Body of pancreas (tissue), 4 donors: ENCODE measurements around the gene TBC1D7. TPM values are rescaled to one million over a fixed set of nuclear protein-coding genes. Genes with fewer than 3 reads are reported as not detected.

ENCODE experiments used
- ATAC-seq: fragments of 150-250 bp; one replicate; pipeline ENCODE4 v1.9.1; 2016
- DNase-seq, 4 donors: peaks; one replicate each; pipeline ENCODE4 v3.0.0-alpha.2; 2019
- H3K27ac ChIP-seq, 4 donors: fragments of 200-600 bp; sonication (generic); 1 replicate in 3 of 4; 2 replicates in 1 of 4; pipeline versions ENCODE4 v1.5.1 to v1.6.1; 2016 to 2019; ENCODE audit warnings: mild to moderate bottlenecking in 1 of 4, mixed read lengths in 1 of 4, moderate library complexity in 1 of 4
- H3K27me3 ChIP-seq, 2 donors: fragments of 200-600 bp; sonication (generic); one replicate each; pipeline ENCODE4 v1.6.0; 2016; ENCODE audit warnings: mild to moderate bottlenecking in 1 of 2
- H3K36me3 ChIP-seq, 2 donors: fragments of 200-600 bp; sonication (generic); replicated peaks in 1 of 2; 2 replicates each; pipeline ENCODE4 v1.5.1; 2016; ENCODE audit warnings: low read depth in 2 of 2; ENCODE audit not compliant: insufficient read depth in 1 of 2
- H3K4me1 ChIP-seq: fragments of 200-600 bp; sonication (generic); one replicate; pipeline ENCODE4 v1.6.0; 2016
- H3K4me3 ChIP-seq, 2 donors: fragments of 200-600 bp; sonication (generic); 1 replicate in 1 of 2; 2 replicates in 1 of 2; pipeline ENCODE4 v1.5.1; 2016 to 2019
- H3K9me3 ChIP-seq, 3 donors: fragments of 200-600 bp; sonication (generic); 1 replicate in 2 of 3; 2 replicates in 1 of 3; pipeline ENCODE4 v1.5.1; 2016
- POLR2A ChIP-seq, 3 donors: fragments of 450-650 bp; IDR thresholded peaks; one replicate each; pipeline ENCODE4 v1.6.1; 2016; ENCODE audit warnings: antibody characterized with exemption in 3 of 3, mild to moderate bottlenecking in 2 of 3
- WGBS, 2 donors: methylation state at CpG; one replicate each; pipeline ENCODE4 v1.1.5; 2017; 5-methylcytosine and 5-hydroxymethylcytosine counted together
- intact Hi-C: fragments of 100-400 bp; cut with DNase I; formaldehyde crosslinking; loops from one replicate; pipeline ENCODE4 v1.15.1; 2023
- total RNA-seq, 2 donors: library from RNA; depleted of rRNA; stranded (reverse); fragments of >200 nt; gene quantifications; one replicate each; pipeline ENCODE4 v1.1.0, GENCODE V29; 2016
- TF ChIP-seq, protein P1 (sequence below), 7 experiments: fragments of 450-650 bp in 4 of 7; fragments of 200-600 bp in 3 of 7; sonication (generic) in 3 of 7; IDR thresholded peaks; one replicate each; pipeline ENCODE4 v1.5.1; 2016 to 2019; ENCODE audit warnings: antibody characterized with exemption in 7 of 7

TBC1D7 gene
- total RNA-seq, 2 donors from 2014 or later = 12.5 to 15.2 TPM

DNA sequence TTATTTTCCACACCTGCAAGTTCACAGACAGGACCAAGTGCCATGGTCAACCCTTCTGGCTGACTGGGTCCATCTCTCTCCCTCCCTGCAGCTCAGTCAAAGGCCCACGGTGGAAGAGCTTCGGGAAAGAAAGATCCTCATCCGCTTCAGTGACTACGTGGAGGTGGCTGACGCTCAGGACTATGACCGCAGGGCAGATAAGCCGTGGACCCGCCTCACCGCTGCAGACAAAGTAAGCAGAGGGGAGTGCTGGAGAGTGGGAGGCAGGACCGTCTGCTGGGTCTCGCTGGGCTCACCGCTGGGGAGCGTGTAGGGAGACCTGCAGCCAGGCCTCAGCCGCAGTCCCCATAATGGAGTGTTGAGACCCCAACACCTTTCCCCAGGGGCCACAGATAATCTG is 45.0 kb downstream of the TBC1D7 start:
- ATAC-seq = no peak
- WGBS, 2 donors = 91 to 93% methylated on average over 11 to 14 of the region's 14 CpGs
- H3K36me3 ChIP-seq = no peaks in the 10 kb centered on the region

DNA sequence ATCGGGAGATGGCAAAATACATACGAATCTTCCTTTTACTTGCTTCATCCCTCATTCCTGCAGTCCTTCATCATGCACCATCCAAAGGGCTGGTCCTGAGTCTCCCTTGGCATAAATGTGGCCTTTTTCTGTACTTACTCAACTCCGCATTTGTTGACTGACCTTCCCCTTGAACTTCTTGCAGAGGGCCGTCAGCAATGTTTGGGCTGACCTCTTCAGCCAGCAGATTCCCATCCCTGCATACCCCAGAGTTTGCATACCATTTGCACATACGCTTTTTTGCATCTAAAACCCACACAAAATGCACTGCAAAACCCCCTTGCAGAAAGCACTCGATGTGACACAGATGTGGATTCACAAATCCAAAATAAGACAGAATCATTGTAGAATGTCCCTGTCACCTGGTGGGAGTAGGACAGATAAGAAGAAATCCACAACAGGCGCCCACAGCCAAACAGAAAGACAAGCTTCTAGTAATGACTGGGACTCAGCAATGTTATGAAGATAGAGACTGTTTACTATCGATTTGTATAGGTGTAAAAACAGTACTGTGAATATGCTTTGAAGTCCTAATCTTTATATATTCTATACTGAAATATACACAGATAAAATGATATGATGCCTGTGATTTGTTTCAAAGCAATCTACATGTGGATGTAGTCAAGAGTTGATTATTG is 45.8 kb downstream of the TBC1D7 start:
- Histone ChIP-seq H3K4me1 (no peaks in the 10 kb centered on the region), H3K27ac (no peak overlapping the region), H3K27me3 (no peaks in the 10 kb centered on the region), H3K4me3 (no peak overlapping the region), H3K9me3 (no peaks in the 10 kb centered on the region), H3K36me3 (no peaks in the 10 kb centered on the region)
- 84 to 87% methylated on average over 8 of the region's 8 CpGs for WGBS, 2 donors
- no peak for ATAC-seq
- no peak for DNase-seq
- no peak for TF ChIP-seq POLR2A (IDR thresholded peaks at IDR 0.05)
- TF ChIP-seq, protein P1, sequence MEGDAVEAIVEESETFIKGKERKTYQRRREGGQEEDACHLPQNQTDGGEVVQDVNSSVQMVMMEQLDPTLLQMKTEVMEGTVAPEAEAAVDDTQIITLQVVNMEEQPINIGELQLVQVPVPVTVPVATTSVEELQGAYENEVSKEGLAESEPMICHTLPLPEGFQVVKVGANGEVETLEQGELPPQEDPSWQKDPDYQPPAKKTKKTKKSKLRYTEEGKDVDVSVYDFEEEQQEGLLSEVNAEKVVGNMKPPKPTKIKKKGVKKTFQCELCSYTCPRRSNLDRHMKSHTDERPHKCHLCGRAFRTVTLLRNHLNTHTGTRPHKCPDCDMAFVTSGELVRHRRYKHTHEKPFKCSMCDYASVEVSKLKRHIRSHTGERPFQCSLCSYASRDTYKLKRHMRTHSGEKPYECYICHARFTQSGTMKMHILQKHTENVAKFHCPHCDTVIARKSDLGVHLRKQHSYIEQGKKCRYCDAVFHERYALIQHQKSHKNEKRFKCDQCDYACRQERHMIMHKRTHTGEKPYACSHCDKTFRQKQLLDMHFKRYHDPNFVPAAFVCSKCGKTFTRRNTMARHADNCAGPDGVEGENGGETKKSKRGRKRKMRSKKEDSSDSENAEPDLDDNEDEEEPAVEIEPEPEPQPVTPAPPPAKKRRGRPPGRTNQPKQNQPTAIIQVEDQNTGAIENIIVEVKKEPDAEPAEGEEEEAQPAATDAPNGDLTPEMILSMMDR (IDR thresholded peaks at IDR 0.05) = no peak
- intact Hi-C loops = no loop called here

More for the DNA sequence above, 45.0 kb downstream of the TBC1D7 start:
- no peak for TF ChIP-seq POLR2A (IDR thresholded peaks at IDR 0.05)
- TF ChIP-seq, protein P1 (IDR thresholded peaks at IDR 0.05) = no peak
- no peak overlapping the region for H3K4me3 ChIP-seq
- intact Hi-C loops = no loop called here
- H3K9me3 ChIP-seq = no peaks in the 10 kb centered on the region
- H3K27me3 ChIP-seq = no peaks in the 10 kb centered on the region
- no peak for DNase-seq
- H3K4me1 ChIP-seq = no peaks in the 10 kb centered on the region
- H3K27ac ChIP-seq = no peak overlapping the region

DNA sequence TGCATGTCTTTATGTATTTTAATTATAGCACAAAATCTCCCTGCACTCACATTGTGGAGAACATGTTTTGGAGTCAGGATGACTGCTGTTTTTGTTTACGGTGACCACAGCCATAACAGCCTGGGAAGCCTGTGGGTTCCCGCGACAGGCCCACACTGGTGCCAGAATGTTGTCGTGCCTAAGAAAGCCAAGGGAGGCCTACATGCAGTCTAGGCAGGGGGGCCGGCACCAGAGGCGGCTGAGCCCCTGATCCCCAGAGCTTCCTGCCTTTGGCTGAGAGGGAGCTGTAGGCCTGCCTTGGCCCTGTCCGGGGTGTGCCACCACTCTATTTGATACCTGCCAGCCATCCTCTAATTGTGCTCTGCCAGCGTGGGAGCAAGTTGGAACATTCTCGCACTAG is 46.7 kb downstream of the TBC1D7 start:
- Histone ChIP-seq H3K4me1 (no peaks in the 10 kb centered on the region), H3K36me3 (no peaks in the 10 kb centered on the region), H3K27me3 (no peaks in the 10 kb centered on the region), H3K9me3 (no peaks in the 10 kb centered on the region), H3K4me3 (no peak overlapping the region), H3K27ac (no peak overlapping the region)
- no peak for DNase-seq
- no peak for ATAC-seq
- intact Hi-C loops = no loop called here
- WGBS, 2 donors = 92 to 96% methylated on average over 8 to 9 of the region's 9 CpGs
- no peak for TF ChIP-seq POLR2A (IDR thresholded peaks at IDR 0.05)
- TF ChIP-seq, protein P1 (IDR thresholded peaks at IDR 0.05) = no peak

DNA sequence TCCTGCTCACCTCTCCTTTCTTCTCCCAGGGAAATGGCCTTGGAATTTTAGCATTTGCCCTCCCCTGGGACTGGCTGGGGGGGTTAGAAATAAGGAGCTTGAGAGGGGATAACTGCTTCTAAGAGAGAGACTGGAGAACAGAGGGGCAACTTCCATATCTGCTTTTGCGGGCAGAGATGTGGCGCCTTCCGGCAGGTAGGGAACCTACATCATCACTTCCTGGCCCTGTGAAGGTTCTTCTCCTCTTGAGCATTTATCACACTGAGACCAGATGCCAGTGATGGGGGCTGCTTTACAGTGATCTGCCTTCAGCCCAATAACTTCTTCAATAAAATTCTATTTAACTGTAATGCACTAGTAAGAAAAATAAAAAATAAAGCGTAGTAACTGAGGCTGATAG is 48.1 kb downstream of the TBC1D7 start:
- Histone ChIP-seq H3K9me3 (no peaks in the 10 kb centered on the region), H3K4me3 (no peak overlapping the region), H3K36me3 (no peaks in the 10 kb centered on the region), H3K27ac (no peak overlapping the region), H3K4me1 (no peaks in the 10 kb centered on the region), H3K27me3 (no peaks in the 10 kb centered on the region)
- ATAC-seq (no peak), DNase-seq (no peak)
- no peak for TF ChIP-seq POLR2A (IDR thresholded peaks at IDR 0.05)
- TF ChIP-seq, protein P1 (IDR thresholded peaks at IDR 0.05) = no peak
- intact Hi-C loops = no loop called here
- WGBS, 2 donors = 60 to 75% methylated on average over 4 of the region's 4 CpGs

DNA sequence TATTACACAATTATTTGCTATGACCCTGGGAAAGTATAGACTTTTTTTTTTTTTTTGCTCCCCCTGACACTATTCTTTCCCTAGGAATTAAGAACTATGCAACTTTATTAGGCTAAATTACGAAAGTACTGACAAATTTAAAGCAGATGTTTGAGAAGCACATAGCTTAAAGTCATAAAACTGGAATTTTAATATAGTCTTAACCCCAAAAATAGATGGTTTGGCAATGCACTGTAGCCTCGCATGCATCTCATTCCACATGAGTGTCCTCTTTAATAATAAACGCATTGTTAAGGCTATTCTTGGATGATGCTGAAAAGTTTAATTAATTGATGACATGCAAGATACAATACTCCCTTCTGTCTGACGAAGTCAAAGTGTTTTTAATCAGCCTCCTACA is 49.3 kb downstream of the TBC1D7 start:
- Histone ChIP-seq H3K36me3 (no peaks in the 10 kb centered on the region), H3K4me3 (no peak overlapping the region), H3K27me3 (no peaks in the 10 kb centered on the region), H3K9me3 (no peaks in the 10 kb centered on the region), H3K27ac (no peak overlapping the region), H3K4me1 (no peaks in the 10 kb centered on the region)
- DNase-seq (no peak), ATAC-seq (no peak)
- intact Hi-C loops = no loop called here
- WGBS, 2 donors = 65 to 68% methylated on average over 4 of the region's 4 CpGs
- TF ChIP-seq POLR2A (IDR thresholded peaks at IDR 0.05) = no peak
- TF ChIP-seq, protein P1 (IDR thresholded peaks at IDR 0.05) = no peak
